Hepatocyte (in vitro differentiated cells): ENCODE results near the gene ZCCHC24.

Experiments
- CTCF ChIP-seq: fragments of 200-600 bp; sonication (generic); IDR thresholded peaks from 2 replicates; pipeline ENCODE4 v1.5.1; 2016; ENCODE audit warnings: antibody characterized with exemption, mild to moderate bottlenecking; ENCODE audit not compliant: poor library complexity
- EZH2phosphoT487 ChIP-seq: fragments of 200-600 bp; sonication (generic); IDR thresholded peaks from one replicate; pipeline ENCODE4 v1.6.1; 2018; ENCODE audit warnings: antibody characterized with exemption, mild to moderate bottlenecking, low read depth, moderate library complexity; ENCODE audit not compliant: unreplicated experiment, severe bottlenecking

- no peak for TF ChIP-seq CTCF
- no peak for TF ChIP-seq EZH2phosphoT487
Measured at GRCh38 chr10:79472951-79473350, 27.5 kb upstream of the ZCCHC24 start.
